GM13976 (cell line): ENCODE measurements around the gene ABCC2.
"Not testable (repeated sequence)": the region's sequence is repeated elsewhere in the genome, so short reads cannot be mapped to it uniquely, and the experiment has no call there.

Source experiments
- DNase-seq: peaks from one replicate; pipeline ENCODE4 v3.0.0; 2012; ENCODE audit warnings: low spot score
- CTCF ChIP-seq: IDR thresholded peaks from 2 replicates; pipeline ENCODE4 v1.5.1; 2012; ENCODE audit warnings: borderline replicate concordance, mild to moderate bottlenecking; ENCODE audit not compliant: insufficient read depth; ENCODE audit errors: extremely low read depth, missing control alignments, control extremely low read depth
- in situ Hi-C: fragments of 300-500 bp; cut with MboI; formaldehyde crosslinking; loops from one replicate; pipeline ENCODE4 v1.12.0; 2022; ENCODE audit warnings: low sequenced_read_pairs, mixed read lengths, inconsistent platforms; ENCODE audit not compliant: unreplicated experiment

The ABCC2 gene

GRCh38 chr10:99835947-99836346 is 53.5 kb downstream of the ABCC2 start:
- no peak for DNase-seq
- in situ Hi-C loops: no loop called here

GRCh38 chr10:99836711-99837110 is 54.3 kb downstream of the ABCC2 start:
- in situ Hi-C loops: no loop called here

More at GRCh38 chr10:99835947-99836346, 53.5 kb downstream of the ABCC2 start:
- TF ChIP-seq CTCF: no peak

GRCh38 chr10:99840859-99841258 is 58.4 kb downstream of the ABCC2 start:
- not testable (repeated sequence) for DNase-seq
- in situ Hi-C loops: loop anchor here (10.0 kb wide), 1 partner anchor 204 kb away; no protein-coding TSS in a partner anchor

More at GRCh38 chr10:99836711-99837110, 54.3 kb downstream of the ABCC2 start:
- no peak for TF ChIP-seq CTCF
- no peak for DNase-seq

GRCh38 chr10:99841746-99842145 is 59.3 kb downstream of the ABCC2 start:
- in situ Hi-C loops: loop anchor here (10.0 kb wide), 1 partner anchor 203 kb away; no protein-coding TSS in a partner anchor
- no peak for DNase-seq
- no peak for TF ChIP-seq CTCF

GRCh38 chr10:99843310-99843709 is 60.9 kb downstream of the ABCC2 start:
- no peak for TF ChIP-seq CTCF
- DNase-seq: no peak
- in situ Hi-C loops: loop anchor here (10.0 kb wide), 1 partner anchor 201 kb away; no protein-coding TSS in a partner anchor

- in situ Hi-C loops: loop anchor here (10.0 kb wide), 1 partner anchor 200 kb away; no protein-coding TSS in a partner anchor
- no peak for DNase-seq
- TF ChIP-seq CTCF: no peak
Observed at GRCh38 chr10:99844433-99844955, 62.1 kb downstream of the ABCC2 start.

GRCh38 chr10:99845837-99846382 is 63.5 kb downstream of the ABCC2 start:
- TF ChIP-seq CTCF: peak; percentile 85
- DNase-seq: peak; percentile 75
- in situ Hi-C loops: loop anchor here (10.0 kb wide), 1 partner anchor 199 kb away; no protein-coding TSS in a partner anchor
